HG03521 (cell line): Measurements from ENCODE around the gene OTUD3.
"Not testable (repeated sequence)": the region's sequence is repeated elsewhere in the genome, so short reads cannot be mapped to it uniquely, and the experiment has no call there.

Experiments
- ATAC-seq: cut with Tn5 transposase; IDR thresholded peaks from one replicate; pipeline ENCODE4 v1.9.1; 2021; ENCODE audit warnings: mild to moderate bottlenecking, moderate library complexity; ENCODE audit not compliant: unreplicated experiment

The OTUD3 gene

GRCh38 chr1:19882111-19883071, at the start of gene OTUD3:
TSS of gene OTUD3 (plus strand) at chr1:19882395. CDS start at chr1:19882514, 119 bp downstream.
- peak; percentile 89 for ATAC-seq

- ATAC-seq = no peak
Observed at GRCh38 chr1:19835578-19835977, 46.6 kb upstream of the OTUD3 start.

- ATAC-seq = no peak
Observed at GRCh38 chr1:19837866-19838265, 44.3 kb upstream of the OTUD3 start.

GRCh38 chr1:19840228-19840627, 42.0 kb upstream of the OTUD3 start:
- ATAC-seq = no peak

- ATAC-seq = no peak
Observed at GRCh38 chr1:19844731-19845495, 37.3 kb upstream of the OTUD3 start.

- no peak for ATAC-seq
Observed at GRCh38 chr1:19845555-19845954, 36.6 kb upstream of the OTUD3 start.

GRCh38 chr1:19846338-19846737, 35.9 kb upstream of the OTUD3 start:
- no peak for ATAC-seq

GRCh38 chr1:19847334-19847733, 34.9 kb upstream of the OTUD3 start:
- ATAC-seq = not testable (repeated sequence)

- ATAC-seq = not testable (repeated sequence)
Observed at GRCh38 chr1:19849307-19849706, 32.9 kb upstream of the OTUD3 start.

GRCh38 chr1:19850214-19850613, 32.0 kb upstream of the OTUD3 start:
- ATAC-seq = no peak

GRCh38 chr1:19852036-19852435, 30.2 kb upstream of the OTUD3 start:
- ATAC-seq = no peak

- ATAC-seq = no peak
Observed at GRCh38 chr1:19854866-19855265, 27.3 kb upstream of the OTUD3 start.

- no peak for ATAC-seq
Observed at GRCh38 chr1:19858893-19859292, 23.3 kb upstream of the OTUD3 start.

GRCh38 chr1:19859876-19860275, 22.3 kb upstream of the OTUD3 start:
- ATAC-seq = no peak

GRCh38 chr1:19860418-19860817, 21.8 kb upstream of the OTUD3 start:
- ATAC-seq = no peak

- ATAC-seq = no peak
Observed at GRCh38 chr1:19861034-19861433, 21.2 kb upstream of the OTUD3 start.

GRCh38 chr1:19861842-19862530, 20.2 kb upstream of the OTUD3 start:
- ATAC-seq = no peak

- no peak for ATAC-seq
Observed at GRCh38 chr1:19862944-19863343, 19.3 kb upstream of the OTUD3 start.

- no peak for ATAC-seq
Observed at GRCh38 chr1:19864570-19865160, 17.5 kb upstream of the OTUD3 start.

GRCh38 chr1:19866029-19866428, 16.2 kb upstream of the OTUD3 start:
- no peak for ATAC-seq

- ATAC-seq = no peak
Observed at GRCh38 chr1:19866758-19867157, 15.4 kb upstream of the OTUD3 start.
